Measurements from ENCODE around the gene CD247.

The CD247 gene

DNA sequence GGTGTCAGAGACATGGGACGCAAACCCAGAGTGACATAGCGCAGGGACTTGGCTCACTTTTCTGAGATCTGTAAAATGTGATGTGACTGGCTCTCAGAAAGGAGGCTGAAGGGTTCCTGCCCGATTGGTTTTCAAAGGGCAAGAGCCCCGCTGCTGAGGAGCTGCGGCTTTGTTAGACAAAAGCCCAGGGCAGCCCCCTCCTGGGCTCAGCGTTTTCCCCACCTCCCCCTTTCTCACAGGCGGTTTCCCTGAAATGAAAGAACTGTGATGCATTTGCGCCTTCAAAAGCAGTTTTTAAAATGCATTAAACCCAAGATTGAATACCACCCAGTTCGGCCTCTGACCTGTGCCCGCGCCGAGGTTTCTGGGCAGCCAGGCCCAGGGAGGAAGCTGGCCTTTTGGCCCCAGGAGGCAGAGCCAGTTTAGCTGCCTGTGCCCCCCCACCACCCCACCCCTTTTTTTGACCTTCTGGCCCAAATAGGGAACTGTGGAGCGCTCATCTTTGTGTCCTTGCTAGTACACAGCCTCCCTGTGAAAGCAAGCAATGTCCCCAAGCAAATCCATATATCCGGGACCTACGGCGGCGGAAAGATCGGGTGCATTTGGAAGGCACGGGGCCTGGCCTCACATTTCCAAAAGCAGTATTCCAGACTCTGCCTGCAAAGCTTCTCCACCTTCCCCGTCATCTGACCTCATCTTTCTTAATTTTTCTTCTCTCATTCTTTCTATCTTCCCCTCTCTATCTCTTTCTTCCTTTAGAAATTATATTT is 28.6 kb downstream of the CD247 start:
- in situ Hi-C loops (cut with MboI; ENCODE audit: low sequenced_read_pairs) = no loop called here

DNA sequence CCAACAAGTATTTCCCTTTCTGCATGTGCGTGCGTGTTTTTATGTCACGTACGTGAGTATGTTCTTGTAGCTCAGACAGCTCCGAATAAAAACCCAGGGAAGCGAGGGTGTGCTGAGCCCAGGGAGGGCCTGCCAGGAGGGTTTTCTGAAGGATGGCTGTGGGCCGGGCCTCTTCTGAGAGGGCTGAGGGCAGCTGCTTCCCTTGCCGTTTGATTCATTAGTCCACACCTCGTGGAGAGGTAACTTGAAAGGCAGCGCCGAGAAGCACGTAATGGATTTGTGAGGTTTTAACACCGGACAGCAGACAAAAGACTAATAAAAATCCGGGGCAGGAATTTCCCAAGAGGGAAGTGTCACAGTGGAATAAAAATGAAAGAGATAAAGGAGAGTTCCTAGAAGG is 29.5 kb downstream of the CD247 start:
- in situ Hi-C loops (cut with MboI; ENCODE audit: low sequenced_read_pairs) = no loop called here

DNA sequence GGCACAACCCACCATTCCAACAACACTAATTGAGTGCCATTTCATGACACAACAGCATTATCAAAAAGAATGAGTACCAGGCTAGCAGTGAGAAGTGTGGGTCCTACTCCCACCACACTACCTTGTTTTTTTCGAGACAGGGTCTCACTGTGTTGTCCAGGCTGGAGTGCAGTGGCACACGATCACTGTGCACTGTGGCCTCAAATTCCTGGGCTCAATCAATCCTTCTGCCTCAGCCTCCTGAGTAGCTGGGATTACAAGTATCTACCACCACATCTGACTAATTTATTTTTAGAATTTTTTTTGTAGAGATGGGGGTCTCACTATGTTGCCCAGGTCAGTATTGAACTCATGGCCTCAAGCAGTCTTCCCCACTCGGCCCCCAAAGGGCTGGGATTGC is 30.7 kb downstream of the CD247 start:
- in situ Hi-C loops (cut with MboI; ENCODE audit: low sequenced_read_pairs) = no loop called here

DNA sequence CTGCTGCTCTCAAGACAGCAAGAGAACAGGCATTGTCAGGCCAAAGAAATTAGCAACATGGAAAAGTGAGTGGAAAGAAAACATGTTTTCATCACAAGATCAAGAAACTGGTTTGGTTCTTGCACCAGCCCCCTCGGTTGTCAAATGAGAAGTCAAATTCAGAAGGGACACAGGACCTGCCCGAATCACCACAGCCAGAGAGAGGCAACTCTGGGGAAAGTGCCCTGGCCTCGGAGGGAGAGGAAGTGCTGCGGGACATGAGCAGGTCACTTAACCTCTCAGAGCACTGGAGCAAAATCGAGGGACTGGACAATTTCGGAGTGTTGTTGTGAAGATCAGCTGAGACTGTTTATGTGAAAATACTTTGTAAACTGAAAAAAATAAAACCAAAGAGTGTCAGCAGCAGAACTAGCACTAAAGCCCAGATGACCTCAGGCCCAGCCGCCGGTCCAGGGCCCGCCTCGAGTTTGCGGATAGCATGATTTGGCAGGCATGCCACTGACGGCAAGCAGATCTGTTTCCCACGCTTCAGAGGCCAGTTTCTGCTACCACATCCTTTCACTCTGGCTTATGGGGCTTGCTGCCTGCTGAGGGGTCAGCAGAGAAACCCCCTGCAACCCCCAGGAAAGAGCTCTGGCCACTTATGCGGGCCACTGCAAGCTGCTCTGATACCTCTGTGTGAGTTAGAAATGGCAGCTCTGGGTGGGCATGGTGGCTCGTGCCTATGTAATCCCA is 32.1 kb downstream of the CD247 start:
- in situ Hi-C loops (cut with MboI; ENCODE audit: low sequenced_read_pairs) = no loop called here

DNA sequence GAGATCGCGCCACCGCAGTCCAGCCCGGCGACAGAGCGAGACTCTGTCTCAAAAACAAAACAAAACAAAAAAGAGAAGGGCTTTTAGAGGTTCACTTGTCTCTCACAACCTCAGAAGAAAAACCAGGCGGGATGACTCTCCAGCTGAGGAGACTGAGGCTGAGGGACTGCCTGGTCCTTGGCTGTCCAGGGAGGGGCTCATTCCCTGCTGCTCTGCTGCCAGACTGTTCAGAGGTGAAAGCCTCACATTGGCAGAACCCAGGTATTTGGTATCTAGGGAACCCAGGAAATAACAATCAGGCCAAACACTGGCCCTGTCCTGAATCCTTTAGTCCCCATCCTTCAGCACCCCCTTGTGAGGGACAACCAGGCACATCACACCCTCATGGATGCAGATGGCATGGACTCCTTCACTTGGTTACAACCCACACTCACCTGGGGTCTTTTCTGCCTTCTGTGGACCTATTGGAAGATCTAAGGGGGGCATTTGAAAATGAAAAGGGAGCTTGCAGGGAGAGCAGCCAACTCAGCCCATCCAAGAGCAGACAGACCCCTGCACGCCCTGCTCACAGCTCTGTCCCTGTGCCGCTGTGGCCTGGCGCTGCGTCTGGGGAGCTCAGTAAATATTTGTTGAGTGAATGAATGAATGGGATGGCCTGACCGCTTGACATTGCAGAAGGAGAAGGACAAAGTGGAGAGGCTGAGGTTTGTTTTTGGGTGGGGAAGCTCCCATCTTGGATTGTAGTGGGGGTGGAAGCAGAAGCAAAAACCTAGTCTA is 33.4 kb downstream of the CD247 start:
- in situ Hi-C loops (cut with MboI; ENCODE audit: low sequenced_read_pairs) = no loop called here

DNA sequence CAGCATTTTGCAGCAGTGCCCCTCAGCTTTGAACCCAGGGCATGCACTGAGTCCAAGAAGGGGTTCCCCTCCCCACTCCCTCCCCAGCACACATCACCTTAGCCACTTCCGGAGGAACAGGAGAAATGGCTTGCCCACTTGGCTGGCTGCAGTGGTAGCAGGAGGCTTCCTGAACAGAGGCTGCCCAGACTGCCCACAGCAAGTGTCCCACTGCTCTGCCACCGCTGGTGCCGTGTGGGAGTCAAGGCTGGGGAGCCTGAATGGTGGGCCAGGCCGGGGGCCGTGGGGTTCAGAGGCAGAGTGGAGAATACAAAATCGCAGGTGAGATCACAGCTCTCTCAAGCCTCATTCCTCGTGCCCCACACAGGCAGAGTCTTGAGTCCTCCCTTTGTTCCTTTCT is 34.5 kb downstream of the CD247 start:
- in situ Hi-C loops (cut with MboI; ENCODE audit: low sequenced_read_pairs) = no loop called here

DNA sequence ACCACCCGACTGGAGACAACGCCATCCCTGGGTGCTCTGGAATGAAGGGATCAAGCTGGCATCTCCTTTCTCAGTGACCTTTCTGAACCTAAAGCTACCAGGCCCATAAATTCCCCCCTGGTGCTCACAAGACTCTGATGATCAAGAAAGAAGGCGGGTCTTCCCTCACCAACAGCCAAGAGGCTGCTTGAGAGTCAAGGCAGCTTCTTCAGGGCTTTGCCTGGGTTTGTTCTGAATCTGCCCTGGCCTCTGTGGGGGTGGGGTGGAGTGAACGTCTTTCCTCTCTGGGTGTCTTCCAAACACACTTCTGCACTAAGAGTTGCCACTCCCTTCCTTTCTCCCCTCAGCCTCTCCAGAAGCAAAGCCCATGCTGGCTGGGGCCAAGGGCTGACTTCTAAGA is 36.1 kb downstream of the CD247 start:
- in situ Hi-C loops (cut with MboI; ENCODE audit: low sequenced_read_pairs) = no loop called here

DNA sequence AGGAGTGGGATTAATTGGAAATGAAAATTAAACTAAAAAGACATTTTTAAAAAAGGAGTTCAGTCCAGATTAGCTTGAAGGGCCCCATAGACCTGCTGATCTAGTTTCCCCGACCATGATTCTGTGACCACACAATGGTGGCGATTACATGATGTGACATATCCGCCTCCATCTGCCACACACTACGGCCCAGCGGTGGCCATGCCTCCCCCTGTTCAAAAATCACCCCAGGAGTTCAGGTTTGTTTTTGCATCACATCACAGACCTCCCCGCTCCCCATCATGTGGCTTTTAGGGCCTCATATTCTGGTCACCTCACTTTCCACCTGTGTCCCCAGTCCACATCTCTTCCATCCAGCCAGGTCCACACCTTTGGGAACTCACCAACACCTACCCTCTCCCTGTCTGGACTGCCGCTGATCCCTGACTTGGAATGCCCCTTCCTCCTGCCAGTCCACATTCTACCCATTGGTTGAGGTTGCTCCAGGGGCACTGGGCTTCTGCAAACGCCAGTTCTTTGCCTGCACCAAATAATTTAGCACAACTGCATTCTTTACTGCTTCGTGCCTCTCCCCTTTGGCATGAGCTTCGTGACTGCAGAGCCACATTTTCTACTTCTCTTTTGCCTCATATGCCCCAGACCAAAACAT is 38.9 kb downstream of the CD247 start:
- in situ Hi-C loops (cut with MboI; ENCODE audit: low sequenced_read_pairs) = no loop called here

DNA sequence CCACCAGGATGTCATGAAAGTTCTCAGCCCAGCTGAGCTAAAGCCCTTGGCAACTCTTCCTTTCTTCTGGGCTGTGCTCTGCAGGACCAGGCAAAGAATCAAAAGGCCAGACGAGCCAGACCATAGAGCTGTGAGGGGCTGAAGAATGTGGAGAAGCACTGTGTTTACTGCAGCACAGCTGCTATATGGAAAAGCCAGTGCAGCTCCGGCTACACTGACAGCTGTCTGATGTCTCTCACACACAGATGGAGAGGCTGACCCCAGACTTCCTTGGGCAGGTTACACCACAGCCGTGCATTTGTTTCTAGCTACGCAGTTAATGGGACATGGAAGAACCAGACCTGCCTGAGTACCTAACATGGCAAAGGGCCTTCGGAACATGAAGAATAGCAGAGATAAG is 40.3 kb downstream of the CD247 start:
- in situ Hi-C loops (cut with MboI; ENCODE audit: low sequenced_read_pairs) = no loop called here

DNA sequence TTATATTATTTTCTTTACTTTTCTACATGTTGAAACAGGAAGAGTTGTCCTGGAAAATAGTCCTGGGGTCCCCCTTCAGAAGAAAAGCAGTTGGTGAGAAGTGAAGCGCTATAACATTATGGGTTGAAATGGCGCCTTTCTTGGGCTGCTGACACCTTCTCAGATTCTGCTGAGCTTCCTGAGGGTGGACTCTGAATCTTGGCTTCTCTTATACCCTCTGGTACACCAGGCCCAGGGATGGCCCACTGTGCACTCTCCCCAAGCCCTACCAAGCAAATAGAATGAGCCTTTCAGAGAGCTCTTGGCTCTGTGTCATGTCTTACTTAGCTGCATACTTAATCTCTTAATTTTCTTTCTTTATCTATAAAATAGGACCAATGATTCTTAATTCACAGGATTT is 42.3 kb downstream of the CD247 start:
- in situ Hi-C loops (cut with MboI; ENCODE audit: low sequenced_read_pairs) = no loop called here

DNA sequence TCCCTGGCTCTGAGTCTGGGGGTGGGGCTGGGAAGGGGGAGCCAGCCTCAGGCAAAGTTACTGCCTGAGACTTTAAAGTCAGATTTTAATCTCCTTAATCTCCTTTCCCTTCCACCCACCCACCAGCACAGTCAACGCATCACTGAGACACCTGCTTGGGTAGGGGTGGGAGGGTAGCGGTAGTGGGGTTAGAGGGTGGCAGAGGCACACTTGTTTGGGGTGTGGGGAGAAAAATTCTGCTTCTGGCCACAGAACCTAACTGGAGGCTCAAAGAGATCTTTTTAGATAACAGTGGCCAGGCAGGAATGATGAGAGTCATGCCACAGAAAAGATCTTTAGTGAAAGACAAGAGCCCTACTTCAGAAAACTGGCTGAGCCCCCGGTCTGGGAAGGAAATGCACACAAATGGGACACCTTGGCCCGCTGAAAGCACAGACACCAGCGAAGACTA is 44.1 kb downstream of the CD247 start:
- in situ Hi-C loops (cut with MboI; ENCODE audit: low sequenced_read_pairs) = no loop called here

DNA sequence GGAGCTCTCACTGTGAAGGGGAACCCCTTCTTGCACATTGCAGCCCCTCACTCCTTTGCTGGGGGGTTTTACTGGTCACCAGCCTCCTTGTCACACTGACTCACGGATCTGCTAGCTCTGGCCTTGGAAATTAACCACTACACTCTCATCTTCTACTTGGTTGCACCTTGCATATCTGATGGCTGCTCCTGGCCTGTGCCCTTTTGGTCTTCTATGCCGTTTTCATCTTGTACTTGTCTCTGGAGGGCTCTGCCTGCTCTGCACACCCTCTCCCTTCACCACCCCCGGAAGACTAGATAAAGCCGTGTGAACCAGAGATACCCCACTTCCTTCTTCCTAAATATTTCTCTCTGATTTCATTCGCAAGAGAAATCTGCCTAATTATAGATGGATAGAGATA is 44.6 kb downstream of the CD247 start:
- in situ Hi-C loops (cut with MboI; ENCODE audit: low sequenced_read_pairs) = no loop called here

DNA sequence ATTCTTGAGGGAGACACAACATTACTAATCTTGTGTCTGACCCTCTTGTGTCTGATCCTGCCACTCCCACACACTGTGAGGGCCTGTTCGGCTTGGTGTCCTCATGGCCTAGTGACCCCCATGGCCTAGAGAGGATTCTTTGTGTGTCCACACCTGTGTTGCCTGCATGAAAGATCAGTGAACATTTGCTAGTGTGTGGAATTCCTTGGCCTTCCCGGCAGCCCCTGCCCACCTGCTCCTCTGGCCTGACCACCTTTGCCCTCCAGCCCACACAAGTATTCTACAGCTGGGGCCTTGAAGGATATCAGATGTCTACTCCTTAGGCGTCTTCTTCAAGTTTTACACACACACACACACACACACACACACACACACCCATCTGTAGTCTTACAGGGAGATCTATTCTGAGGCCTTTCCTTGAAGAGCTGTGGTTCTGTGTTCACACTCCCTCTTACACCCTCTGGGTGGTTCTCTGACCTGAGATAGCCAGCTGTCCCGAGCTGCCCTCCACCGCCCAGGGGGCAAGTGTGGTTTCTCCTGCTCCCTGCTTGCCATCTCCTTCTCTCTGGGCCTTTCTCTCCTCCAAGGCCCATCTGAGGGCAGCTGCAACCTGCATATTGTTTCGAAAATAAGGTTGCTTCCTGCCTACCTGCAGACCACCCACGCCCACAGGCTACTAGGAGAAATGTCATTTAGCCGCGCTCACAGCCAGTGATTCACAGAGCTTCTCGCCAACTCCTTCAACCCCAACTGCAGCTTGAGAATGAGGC is 45.4 kb downstream of the CD247 start:
- in situ Hi-C loops (cut with MboI; ENCODE audit: low sequenced_read_pairs) = no loop called here

DNA sequence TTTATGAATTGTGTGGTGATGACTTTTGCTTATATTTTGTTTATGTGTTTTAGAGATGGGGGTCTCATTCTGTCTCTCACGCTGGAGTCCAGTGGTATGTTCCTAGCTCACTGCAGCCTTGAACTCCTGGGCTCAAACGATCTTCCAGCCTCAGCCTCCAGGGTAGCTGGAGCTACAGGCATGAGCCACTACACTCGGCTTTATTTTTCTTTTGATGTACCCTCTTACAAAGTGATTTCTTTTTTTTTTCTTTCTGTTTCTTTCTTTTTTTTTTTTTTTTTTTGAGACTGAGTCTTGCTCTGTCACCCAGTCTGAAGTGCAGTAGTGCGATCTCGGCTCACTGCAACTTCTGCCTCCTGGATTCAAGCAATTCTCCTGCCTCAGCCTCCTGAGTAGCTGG is 46.8 kb downstream of the CD247 start:
- in situ Hi-C loops (cut with MboI; ENCODE audit: low sequenced_read_pairs) = no loop called here

DNA sequence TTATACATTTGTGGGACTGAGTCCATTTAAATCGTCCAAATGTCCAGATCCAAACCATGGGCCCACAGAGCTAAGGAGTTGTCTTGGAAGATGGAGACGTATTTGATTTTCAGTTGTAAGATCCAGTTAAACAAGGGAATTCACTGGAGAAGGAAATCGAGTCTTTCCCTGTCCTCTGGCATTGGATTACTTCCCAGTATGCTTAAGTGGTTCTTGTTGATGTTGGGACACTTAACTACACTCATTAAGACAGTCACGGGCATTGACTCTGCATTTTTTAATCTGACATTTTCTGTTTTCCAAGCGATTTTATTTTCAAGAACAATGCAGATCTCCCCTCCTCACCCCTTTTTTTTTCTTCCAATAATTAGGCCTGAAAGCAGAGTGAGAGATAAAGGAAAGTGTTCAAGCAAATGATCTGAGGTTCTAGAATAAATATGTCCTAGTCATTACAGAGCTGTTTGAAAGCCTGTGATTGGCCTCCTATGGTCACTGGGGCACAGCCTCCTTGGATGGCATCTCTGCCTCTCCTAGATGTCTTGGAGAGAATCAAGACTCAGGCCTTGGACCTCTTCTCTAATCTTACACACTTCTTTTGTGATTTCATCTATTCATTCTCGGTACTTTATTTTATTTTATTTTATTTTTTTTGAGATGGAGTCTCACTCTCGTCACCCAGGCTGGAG is 48.9 kb downstream of the CD247 start:
- in situ Hi-C loops (cut with MboI; ENCODE audit: low sequenced_read_pairs) = no loop called here

DNA sequence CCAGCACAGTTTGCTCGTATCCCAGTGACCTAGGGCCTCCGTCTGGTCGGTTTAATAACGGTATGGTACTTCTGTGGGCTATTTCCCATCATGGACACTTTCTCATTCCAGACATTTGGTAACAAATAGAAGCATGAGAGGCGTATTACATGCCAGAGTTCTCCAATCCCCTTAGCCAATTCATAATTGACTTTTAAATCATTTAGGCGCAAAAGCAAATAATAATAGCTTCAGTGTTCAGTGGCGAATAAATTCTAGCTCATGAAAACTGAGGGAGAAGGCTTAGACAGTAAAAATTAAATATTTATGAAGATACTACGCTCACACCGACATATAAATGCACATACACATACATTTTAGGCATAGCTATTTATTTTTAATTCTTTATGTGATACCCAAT is 50.6 kb downstream of the CD247 start:
- in situ Hi-C loops (cut with MboI; ENCODE audit: low sequenced_read_pairs) = no loop called here

DNA sequence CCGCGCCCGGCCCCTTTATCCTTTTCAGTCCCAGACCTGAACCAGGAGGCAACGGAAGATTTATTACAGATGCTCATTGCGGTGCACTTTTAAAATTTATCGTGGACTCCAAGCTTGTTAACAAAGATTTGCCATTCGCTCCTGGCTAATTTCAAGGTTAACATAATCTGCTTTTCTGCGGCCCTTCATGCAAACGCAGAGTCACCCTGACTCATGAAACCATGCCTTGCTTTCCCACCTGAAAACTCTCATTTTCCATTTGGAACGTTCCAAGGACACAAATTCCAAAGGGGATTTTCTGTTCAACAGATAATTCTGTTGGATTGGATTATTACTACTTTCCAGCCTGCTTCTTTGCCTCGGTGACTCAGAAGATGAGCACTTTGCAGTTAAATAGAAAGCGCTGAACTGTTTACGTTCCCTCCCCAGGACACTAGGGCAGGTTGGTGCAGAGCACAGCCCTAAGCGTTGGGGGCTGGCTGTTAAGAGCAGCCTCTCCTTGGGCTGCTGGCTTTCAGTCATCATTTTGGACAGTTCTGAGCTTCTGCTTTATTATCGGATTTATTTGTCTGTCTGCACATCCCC is 51.1 kb downstream of the CD247 start:
- in situ Hi-C loops (cut with MboI; ENCODE audit: low sequenced_read_pairs) = no loop called here

DNA sequence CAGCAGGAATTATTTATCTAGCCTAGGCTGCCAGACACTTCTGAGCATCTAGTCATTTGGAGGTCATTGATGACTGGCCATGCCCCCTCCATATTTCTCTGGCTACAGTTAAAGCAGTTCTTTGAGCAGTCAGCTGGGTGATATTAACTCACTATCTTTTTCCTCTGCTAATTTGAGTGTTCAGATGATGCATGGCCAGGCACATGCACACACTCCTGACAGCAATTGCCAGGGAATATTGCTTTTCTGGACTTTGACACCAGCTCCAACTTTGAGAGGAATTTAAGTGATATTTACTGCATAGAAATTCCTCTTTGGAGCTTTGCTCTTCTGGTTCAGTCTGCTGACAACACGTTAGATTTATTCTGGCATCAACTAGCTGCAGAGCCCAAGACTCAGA is 52.6 kb downstream of the CD247 start:
- in situ Hi-C loops (cut with MboI; ENCODE audit: low sequenced_read_pairs) = no loop called here

DNA sequence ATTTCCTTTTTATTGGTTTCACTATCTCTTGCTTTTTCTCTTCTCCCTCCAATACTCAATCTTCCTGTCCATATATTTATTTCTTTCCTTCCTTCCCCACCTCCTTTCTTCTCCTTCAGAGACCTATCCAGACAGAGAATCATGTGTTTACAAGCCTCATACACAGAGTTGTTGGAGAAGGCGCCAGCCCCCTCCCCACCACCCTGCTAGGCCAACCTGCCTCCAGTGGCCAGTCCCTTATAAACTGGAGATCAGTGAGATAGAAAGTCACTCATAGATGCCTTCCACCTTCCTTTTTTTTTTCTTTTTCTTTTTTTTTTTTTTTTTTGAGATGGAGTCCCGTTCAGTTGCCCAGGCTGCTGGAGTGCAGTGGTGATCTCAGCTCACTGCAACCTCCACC is 53.3 kb downstream of the CD247 start:
- in situ Hi-C loops (cut with MboI; ENCODE audit: low sequenced_read_pairs) = no loop called here

All from hTERT RPE-1 (cell line).